IPS DF 6.9 (cell line): Measurements from ENCODE around the gene PXK.

Experiments
- DNase-seq: peaks from one replicate; pipeline ENCODE4 v3.0.0-alpha.2; 2013; ENCODE audit warnings: low read depth, low spot score
- H3K27ac ChIP-seq: one replicate; pipeline ENCODE4 v1.5.1; 2013; ENCODE audit warnings: low read length, control low read depth
- H3K27me3 ChIP-seq: 2 replicates; pipeline ENCODE4 v1.6.1; 2013; ENCODE audit warnings: mild to moderate bottlenecking, low read length; ENCODE audit not compliant: control insufficient read depth, insufficient read depth
- H3K36me3 ChIP-seq: 2 replicates; pipeline ENCODE4 v1.6.1; 2013; ENCODE audit warnings: low read length; ENCODE audit not compliant: control insufficient read depth, insufficient read depth
- H3K4me1 ChIP-seq: 2 replicates; pipeline ENCODE4 v1.6.1; 2013; ENCODE audit warnings: low read length; ENCODE audit not compliant: control insufficient read depth, insufficient read depth
- H3K4me3 ChIP-seq: 2 replicates; pipeline ENCODE4 v1.5.1; 2013; ENCODE audit warnings: mild to moderate bottlenecking, low read length
- H3K9me3 ChIP-seq: 2 replicates; pipeline ENCODE4 v1.6.1; 2013; ENCODE audit warnings: low read length, inconsistent platforms; ENCODE audit not compliant: control insufficient read depth, insufficient read depth
- WGBS: extraction: QIAGEN DNeasy Blood & Tissue Kit; methylation state at CpG from one replicate; pipeline ENCODE4 v1.1.7; 2013; ENCODE audit warnings: mixed read lengths, missing lambda C conversion rate; ENCODE audit not compliant: insufficient read length, insufficient coverage; 5-methylcytosine and 5-hydroxymethylcytosine counted together

The PXK gene

DNA sequence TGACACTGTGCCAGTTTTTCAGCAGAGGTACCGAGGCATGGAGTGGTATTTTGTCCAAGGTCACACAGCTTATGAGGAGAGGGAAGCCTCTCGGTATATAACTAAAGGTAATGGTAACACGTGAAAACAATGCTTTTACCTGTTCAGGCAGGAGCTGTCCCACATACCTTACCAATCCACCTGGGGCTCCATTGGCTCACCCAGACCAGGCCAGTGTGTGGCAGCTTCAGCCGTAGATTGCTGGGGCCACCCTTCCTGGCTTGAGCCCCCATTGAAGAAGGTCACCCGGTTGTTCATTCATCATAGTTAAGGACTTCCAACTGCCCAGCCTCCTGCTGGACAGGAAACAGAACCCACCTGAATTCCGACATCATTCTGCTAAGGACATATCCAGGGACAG, 35.8 kb upstream of the PXK start:
- Histone ChIP-seq H3K27me3 (no peaks in the 10 kb centered on the region), H3K27ac (no peak overlapping the region), H3K4me3 (no peak overlapping the region), H3K4me1 (peaks cover 2% of the 10 kb centered on the region), H3K9me3 (no peaks in the 10 kb centered on the region), H3K36me3 (no peaks in the 10 kb centered on the region)
- WGBS = no CpG with 5 or more reads among the region's 6 CpGs
- no peak for DNase-seq

DNA sequence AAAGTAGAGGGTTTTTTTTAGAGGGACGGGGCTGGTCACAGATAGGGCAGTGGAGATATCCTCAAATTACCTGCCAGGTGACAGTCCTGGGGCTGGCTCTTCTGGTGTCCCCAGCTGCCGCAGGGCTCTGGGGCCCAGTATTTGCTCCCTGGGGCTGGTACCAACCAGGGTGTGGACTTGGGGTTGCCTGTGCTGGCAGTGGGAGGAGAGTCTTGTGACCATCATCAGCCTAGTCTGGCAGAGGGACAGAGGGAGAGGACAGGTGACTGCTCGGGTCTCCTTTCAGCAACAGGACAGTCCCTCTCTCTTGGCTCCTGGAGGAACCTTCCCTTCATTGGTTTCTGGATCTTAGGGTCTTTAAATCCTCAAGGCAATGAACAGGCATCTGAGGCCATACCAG, 34.5 kb upstream of the PXK start:
- H3K27ac ChIP-seq = no peak overlapping the region
- H3K4me3 ChIP-seq = no peak overlapping the region
- no peaks in the 10 kb centered on the region for H3K36me3 ChIP-seq
- H3K9me3 ChIP-seq = no peaks in the 10 kb centered on the region
- no peak for DNase-seq
- no peaks in the 10 kb centered on the region for H3K27me3 ChIP-seq
- H3K4me1 ChIP-seq = peaks cover 2% of the 10 kb centered on the region
- no CpG with 5 or more reads among the region's 3 CpGs for WGBS

GRCh38 chr3:58299075-58299474, 33.6 kb upstream of the PXK start:
- Histone ChIP-seq H3K9me3 (no peaks in the 10 kb centered on the region), H3K36me3 (no peaks in the 10 kb centered on the region), H3K27me3 (no peaks in the 10 kb centered on the region), H3K4me1 (peaks cover 2% of the 10 kb centered on the region), H3K4me3 (no peak overlapping the region), H3K27ac (no peak overlapping the region)
- no CpG with 5 or more reads among the region's 2 CpGs for WGBS
- DNase-seq = no peak

GRCh38 chr3:58299839-58300516, 32.7 kb upstream of the PXK start:
- H3K27ac ChIP-seq = no peak overlapping the region
- no CpG with 5 or more reads among the region's 8 CpGs for whole genome bisulfite sequencing
- peaks cover 2% of the 10 kb centered on the region for H3K4me1 ChIP-seq
- H3K4me3 ChIP-seq = no peak overlapping the region
- DNase-seq = no peak
- H3K9me3 ChIP-seq = no peaks in the 10 kb centered on the region
- H3K27me3 ChIP-seq = no peaks in the 10 kb centered on the region
- no peaks in the 10 kb centered on the region for H3K36me3 ChIP-seq

DNA sequence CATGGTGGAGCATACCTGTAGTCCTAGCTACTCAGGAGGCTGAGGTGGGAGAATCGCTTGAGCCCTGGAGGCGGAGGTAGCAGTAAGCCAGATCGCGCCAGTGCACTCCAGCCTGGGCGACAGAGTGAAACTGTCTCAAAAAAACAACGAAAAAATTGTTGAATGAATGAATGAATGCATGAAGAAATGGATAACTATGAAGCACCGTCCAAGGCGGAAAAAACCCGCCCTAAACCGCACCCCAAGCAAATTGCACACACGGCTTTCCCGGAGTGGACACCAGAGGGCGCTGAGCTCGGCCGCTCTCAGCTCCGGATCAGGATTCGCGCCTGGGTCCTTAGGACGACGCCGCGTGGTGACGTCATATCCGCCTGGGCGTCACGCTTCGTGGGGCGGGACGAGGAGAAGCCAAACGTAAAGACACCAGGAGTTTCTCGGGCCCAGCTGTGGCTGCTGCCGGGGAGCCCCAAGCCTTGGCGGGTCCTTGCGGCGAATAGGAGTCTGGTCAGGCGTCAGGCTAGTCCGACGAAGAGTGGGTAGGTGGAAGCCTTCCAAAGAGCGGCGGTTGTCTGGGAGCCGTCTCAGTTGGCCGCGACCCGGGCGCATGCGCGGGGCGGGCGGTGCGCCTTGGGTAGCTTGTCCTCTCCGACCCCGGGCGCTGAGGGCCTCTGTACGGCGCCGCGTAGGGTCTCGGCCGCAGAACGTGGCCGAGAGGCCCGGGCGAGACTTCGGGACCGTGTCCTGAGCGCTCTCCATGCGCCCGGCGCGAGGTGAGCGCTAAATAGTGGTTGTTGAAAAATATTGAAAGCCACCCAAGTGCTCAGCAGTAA, 26.6 kb upstream of the PXK start, which contains the start of the genes HTD2 and RPP14:
Gene HTD2 (plus strand): TSS at position 639 of the 830 bp plus-strand sequence. CDS start 11,094 bp downstream, outside the sequence.
Gene RPP14 (plus strand): TSS at position 364 of the 830 bp plus-strand sequence. CDS start 4,085 bp downstream, outside the sequence.
- Histone ChIP-seq H3K4me3 (peak within 1 kb of the TSS; percentile 73), H3K4me1 (no peaks in the 10 kb centered on the region), H3K36me3 (no peaks in the 10 kb centered on the region; the same call in 1 of the 2 replicates), H3K27me3 (no peaks in the 10 kb centered on the region), H3K27ac (no peak within 1 kb of the TSS), H3K9me3 (no peaks in the 10 kb centered on the region)
- peak; percentile 99 for DNase-seq
- WGBS = no CpG with 5 or more reads among the region's 71 CpGs

GRCh38 chr3:58307639-58308215, 25.0 kb upstream of the PXK start:
- WGBS = no CpG with 5 or more reads among the region's 10 CpGs
- Histone ChIP-seq H3K4me3 (no peak overlapping the region), H3K9me3 (no peaks in the 10 kb centered on the region), H3K27ac (no peak overlapping the region), H3K27me3 (no peaks in the 10 kb centered on the region), H3K36me3 (peaks cover 6% of the 10 kb centered on the region; the same call in 1 of the 2 replicates), H3K4me1 (no peaks in the 10 kb centered on the region)
- DNase-seq = no peak

DNA sequence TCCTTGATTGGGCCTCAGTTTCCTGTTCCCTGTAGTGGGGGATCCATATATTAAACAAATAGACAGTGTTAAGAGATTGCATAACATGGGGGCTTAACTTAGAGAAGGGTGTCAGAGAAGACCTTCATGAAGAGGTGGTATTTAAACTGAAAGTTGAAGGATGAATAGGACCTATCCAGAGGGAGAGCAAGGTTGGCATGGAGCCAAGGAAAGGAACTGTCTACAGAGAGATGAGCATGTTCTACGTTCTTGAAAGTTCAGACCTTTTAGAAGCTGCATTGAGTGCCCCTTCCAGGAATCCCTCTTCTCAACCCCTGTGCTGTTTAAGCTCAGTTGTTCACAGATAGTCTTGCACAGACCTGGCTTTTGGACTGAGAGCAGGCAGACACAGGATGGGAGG, 24.0 kb upstream of the PXK start:
- DNase-seq = no peak
- Histone ChIP-seq H3K4me1 (no peaks in the 10 kb centered on the region), H3K4me3 (no peak overlapping the region), H3K9me3 (no peaks in the 10 kb centered on the region), H3K27me3 (no peaks in the 10 kb centered on the region), H3K36me3 (peaks cover 10% of the 10 kb centered on the region; the same call in 1 of the 2 replicates), H3K27ac (no peak overlapping the region)
- WGBS = no CpG with 5 or more reads among the region's 1 CpG

- no CpG with 5 or more reads among the region's 2 CpGs for WGBS
- H3K27ac ChIP-seq = no peak overlapping the region
- no peak for DNase-seq
- H3K27me3 ChIP-seq = no peaks in the 10 kb centered on the region
- no peak overlapping the region for H3K4me3 ChIP-seq
- H3K4me1 ChIP-seq = peaks cover 4% of the 10 kb centered on the region; the same call in 1 of the 2 replicates
- peaks cover 10% of the 10 kb centered on the region; the same call in 1 of the 2 replicates for H3K36me3 ChIP-seq
- H3K9me3 ChIP-seq = no peaks in the 10 kb centered on the region
Measured at GRCh38 chr3:58317811-58318210, 14.9 kb upstream of the PXK start.

GRCh38 chr3:58321791-58322190, 10.9 kb upstream of the PXK start:
- Histone ChIP-seq H3K27ac (no peak overlapping the region), H3K9me3 (no peaks in the 10 kb centered on the region)
- no CpG with 5 or more reads among the region's 7 CpGs for WGBS

GRCh38 chr3:58322793-58323192, 9.9 kb upstream of the PXK start:
- Histone ChIP-seq H3K4me1 (peaks cover 4% of the 10 kb centered on the region; the same call in 1 of the 2 replicates), H3K27me3 (no peaks in the 10 kb centered on the region), H3K27ac (no peak overlapping the region), H3K9me3 (no peaks in the 10 kb centered on the region), H3K36me3 (no peaks in the 10 kb centered on the region; the same call in 1 of the 2 replicates), H3K4me3 (no peak overlapping the region)
- DNase-seq = no peak
- WGBS = no CpG with 5 or more reads among the region's 1 CpG

More at GRCh38 chr3:58321791-58322190, 10.9 kb upstream of the PXK start:
- Histone ChIP-seq H3K4me1 (peaks cover 4% of the 10 kb centered on the region; the same call in 1 of the 2 replicates), H3K27me3 (no peaks in the 10 kb centered on the region), H3K36me3 (no peaks in the 10 kb centered on the region; the same call in 1 of the 2 replicates), H3K4me3 (no peak overlapping the region)
- DNase-seq = peak; percentile 55
